GM18873 (cell line): ENCODE measurements around the gene EDNRB.
A peak's percentile ranks its signal among the peaks of the same experiment; 100 is the strongest.

ENCODE experiments used
- ATAC-seq: cut with Tn5 transposase; IDR thresholded peaks from one replicate; pipeline ENCODE4 v1.9.1; 2021; ENCODE audit warnings: mild to moderate bottlenecking, moderate library complexity, moderate number of reproducible peaks; ENCODE audit not compliant: unreplicated experiment, low FRiP score

The EDNRB gene

DNA sequence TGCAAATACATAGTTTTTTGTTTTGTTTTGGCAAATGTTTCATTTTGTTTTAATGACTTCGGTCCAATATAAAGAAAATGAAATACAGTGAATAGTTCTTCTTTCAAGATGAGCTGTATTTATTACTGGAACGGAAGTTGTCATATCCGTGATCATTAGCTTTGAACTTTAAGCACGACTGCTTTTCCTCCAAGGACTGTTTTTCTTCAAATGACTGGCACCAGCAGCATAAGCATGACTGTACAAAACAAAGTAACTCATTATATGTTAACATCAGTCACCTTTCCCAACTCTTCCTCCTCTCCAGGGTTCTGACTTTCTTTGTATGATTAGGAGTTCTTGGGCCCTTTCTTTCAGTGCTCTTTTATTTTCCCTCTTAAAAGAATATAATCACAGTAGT lies 20.5 kb downstream of the EDNRB start:
- ATAC-seq = peak; percentile 100

GRCh38 chr13:77896977-77897376 lies 21.7 kb downstream of the EDNRB start:
- no peak for ATAC-seq

DNA sequence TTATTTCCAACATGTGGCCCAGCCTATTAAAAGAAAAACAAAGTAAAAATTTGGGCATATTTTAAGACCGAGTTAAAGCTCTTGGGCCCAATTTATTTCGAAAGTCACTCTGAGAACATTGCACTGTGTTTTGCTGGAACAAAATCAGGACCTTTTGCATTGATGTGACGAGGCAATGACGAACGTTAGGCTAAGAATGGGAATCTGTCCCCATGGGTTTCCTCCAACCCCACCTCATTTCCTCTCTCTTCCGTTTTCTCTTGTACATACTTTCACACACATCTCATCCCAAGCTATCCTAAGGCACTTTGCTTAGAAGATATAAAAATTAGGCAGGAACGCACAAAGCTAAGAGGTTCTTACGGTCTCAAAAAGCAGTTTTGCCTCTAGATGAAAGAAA lies 22.1 kb downstream of the EDNRB start:
- ATAC-seq = no peak

DNA sequence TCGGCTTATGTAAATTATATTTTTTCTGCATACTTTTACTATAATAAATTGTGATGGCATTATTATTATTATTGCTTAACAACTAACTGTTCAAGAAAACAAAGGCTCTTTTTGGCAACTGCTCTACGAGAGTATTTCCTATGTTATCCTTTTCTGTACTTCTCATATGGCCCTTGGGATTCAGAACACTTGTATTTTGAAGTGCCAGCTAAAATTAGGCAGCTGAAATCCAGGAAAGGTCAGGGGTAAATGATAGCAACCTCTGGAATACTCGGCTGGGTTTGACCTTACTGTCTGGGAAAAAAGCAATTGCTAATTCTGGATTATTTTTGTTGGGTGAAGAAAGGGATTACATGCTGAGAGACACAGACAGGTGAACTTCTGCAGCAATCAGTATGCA lies 23.9 kb downstream of the EDNRB start:
- ATAC-seq = no peak

GRCh38 chr13:77893066-77893465 lies 25.6 kb downstream of the EDNRB start:
- no peak for ATAC-seq

GRCh38 chr13:77892491-77892890 lies 26.1 kb downstream of the EDNRB start:
- no peak for ATAC-seq

DNA sequence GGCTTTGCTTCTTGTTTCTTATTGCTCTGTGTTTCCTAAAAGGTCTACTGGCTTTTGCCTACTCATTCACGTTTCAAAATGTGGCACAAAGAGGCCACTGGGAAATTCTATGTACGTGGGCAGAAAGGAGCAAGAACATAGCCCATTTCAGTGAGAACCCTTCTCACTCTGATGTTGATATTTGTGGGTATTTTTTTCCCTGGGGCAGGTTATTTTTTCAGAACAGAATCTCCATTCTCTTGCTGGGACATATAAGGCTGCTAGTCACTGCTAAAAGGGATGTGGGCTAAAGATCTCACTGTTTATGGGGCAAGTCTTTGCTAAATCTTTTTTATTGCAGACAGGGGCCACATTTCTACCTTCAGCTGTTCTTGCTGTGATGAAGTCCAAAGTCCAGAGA lies 27.1 kb downstream of the EDNRB start:
- no peak for ATAC-seq

DNA sequence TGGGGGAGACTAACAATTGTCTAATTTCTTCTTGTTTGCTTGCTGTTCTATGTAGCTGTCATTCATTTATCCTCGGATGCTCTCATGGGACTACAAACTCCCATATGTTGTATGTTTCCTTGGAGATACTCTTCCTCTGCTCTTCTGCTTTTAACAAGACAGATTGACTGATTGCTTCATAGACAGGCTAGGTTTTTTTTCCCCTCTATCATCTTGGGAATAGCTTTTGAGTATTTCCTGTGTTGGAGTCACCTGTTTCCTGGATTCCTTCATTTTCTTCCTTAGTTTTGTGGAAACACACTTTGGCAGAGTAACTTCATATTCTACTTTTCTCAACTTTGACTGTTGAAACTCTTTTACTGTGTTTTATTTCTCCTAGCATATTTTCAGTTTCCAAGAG lies 27.6 kb downstream of the EDNRB start:
- ATAC-seq = no peak

- no peak for ATAC-seq
Measured at GRCh38 chr13:77883328-77883727, 35.3 kb downstream of the EDNRB start.

DNA sequence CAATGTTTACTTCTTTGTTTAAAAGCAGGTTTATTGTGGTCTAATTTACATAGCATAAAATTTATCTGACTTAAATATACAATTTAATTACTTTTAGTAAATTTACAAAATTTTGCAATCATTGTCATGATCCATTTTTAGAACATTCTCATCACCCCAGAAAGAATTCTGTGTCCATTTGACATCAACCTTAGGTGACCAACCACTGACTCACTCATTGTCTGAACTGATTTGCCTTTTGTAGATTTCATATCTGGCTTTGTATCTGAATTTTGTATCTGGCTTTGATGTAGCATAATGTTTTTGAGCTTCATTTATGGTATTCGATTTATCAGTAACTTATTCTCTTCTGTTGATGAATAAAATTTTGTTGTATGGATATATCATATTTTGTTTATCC lies 40.4 kb downstream of the EDNRB start:
- no peak for ATAC-seq

GRCh38 chr13:77876176-77876575 lies 42.5 kb downstream of the EDNRB start:
- ATAC-seq = no peak

- no peak for ATAC-seq
Measured at GRCh38 chr13:77874406-77874805, 44.2 kb downstream of the EDNRB start.

DNA sequence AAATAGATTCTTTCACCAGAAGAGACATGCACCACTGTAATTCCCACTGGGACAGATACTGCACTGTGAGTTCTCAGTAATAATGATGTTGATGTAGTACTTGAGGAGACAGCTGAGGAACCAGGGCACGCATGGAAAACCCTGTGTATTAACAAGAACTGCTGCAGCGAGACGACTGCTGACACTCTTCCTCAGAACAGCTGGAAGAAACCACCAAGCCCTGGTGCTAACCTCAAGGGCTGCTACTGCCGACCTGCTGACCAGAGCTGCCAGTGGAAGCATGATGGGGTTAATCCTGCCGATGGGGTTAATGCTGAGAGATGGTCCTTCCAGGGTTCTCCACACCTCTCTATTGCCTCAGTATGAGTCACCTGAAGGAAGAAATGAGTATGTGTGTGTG lies 45.6 kb downstream of the EDNRB start:
- ATAC-seq = no peak

DNA sequence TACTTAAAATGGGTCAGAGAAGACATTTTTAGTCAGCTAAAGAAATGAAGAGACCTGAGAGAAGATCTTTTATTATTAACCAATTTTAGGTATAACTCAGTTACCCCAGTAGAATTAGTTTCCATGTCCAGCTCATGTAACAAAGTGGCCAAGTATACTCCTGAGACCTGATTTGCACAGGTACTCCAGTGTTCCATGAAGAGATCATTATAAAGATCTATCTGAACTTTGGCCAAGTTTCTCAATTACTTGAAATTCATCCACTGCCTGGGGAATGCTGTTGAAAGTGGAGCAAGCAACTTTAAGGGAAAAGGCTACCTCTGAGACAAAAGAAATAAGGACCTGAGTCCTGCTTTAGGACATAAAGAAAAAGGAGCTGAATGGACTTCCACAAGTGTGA lies 47.0 kb downstream of the EDNRB start:
- no peak for ATAC-seq

DNA sequence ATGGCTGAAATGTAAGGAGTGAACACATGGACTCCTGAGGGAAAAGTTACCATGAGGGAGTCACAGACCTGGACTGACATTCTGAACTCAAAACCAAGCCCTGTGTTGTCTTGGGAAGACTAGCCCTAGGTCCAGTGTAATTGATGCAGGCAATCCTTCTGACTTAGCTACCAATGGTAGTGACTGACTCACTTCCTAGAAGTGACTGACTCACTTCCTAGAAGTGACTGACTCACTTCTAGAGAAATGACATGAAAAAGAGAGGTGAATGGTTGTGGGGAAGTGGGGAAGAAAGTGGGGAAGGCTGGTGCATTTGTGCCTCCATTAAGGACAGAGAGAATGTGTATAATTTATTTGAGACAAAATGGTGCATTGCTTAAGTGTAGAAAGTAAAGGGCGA lies 49.9 kb downstream of the EDNRB start:
- ATAC-seq = no peak

GRCh38 chr13:77866971-77867370 lies 51.7 kb downstream of the EDNRB start:
- no peak for ATAC-seq

GRCh38 chr13:77865622-77866021 lies 53.0 kb downstream of the EDNRB start:
- no peak for ATAC-seq

GRCh38 chr13:77863144-77863543 lies 55.5 kb downstream of the EDNRB start:
- ATAC-seq = no peak

DNA sequence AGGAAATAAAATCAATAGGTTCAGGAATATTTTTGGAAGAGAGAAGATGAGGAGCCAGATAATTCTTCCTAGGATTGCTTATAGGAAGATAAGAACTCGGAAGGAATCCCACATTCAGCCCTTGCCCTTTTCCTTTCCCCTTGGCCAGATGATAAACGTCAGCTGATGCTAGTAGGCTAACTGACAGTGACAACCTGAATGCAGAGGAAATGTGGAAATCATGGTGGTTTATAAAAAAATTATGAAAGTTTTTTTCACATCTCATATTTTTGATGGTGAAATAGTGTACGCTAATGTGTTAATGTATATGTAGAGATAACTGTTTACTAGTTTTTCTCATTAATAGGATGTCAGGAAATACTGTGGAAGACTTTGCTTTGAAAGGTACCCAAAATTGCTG lies 56.9 kb downstream of the EDNRB start:
- ATAC-seq = no peak

GRCh38 chr13:77860507-77860981 lies 58.1 kb downstream of the EDNRB start:
- no peak for ATAC-seq

DNA sequence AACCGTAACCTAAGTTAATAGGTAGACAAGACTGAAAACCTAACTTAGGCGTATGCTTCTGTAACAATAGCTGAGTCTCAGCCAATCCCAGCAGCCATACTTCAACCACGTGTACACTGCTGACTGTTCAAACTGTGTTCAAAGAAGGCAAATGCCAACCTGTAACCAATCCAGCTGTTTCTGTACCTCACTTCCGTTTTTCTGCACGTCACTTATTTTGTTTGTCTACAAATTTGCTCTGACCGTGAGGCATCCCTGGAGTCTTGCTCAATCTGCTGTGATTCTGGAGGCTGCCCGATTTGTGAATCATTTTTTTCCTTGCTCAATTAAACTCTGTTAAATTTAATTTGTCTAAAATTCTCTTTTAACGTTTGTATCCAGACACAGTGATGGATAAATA lies 59.2 kb downstream of the EDNRB start:
- no peak for ATAC-seq

DNA sequence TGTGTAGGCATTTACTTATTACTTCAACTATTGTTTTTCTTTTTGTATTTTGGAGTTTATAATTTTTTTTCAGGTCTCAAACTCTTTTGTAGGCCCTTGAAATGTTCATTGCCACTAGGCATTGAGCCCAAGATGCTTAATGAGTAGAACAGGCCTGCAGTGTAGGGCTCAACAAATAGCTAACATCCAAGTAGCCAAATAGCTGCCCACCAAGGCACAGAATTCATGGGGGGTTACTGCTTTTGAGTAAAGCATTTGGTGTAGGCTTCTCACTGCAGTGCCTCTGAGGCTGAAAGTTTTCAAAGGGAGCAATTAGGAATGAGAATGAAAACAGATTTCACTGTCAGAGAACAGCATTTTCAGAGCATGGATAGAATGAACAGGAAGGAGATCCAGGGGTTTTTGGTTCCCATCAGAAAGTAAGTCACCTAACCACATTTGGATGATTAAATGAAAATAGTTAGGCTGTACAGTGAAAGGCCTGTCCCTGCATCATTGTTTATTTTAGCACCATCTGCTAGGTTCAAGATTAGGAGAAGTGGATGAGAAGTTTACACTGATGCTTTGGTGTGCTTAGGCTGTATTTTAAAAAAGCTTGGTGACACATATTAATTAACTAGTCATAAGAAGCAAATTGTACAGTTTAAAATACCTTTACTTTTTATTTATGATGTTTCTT lies 61.0 kb downstream of the EDNRB start:
- ATAC-seq = no peak

- ATAC-seq = no peak
Measured at GRCh38 chr13:77853703-77854102, 64.9 kb downstream of the EDNRB start.
